Keratinocyte (primary cell): ENCODE data around the gene CXCL16.

Experiments used
- CTCF ChIP-seq, 3 experiments: IDR thresholded peaks in 1 of 3; conservative IDR thresholded peaks in 1 of 3; optimal IDR thresholded peaks in 1 of 3; 2 replicates in 2 of 3; 3 replicates in 1 of 3; pipeline versions ENCODE3 to v1.5.1; 2011; ENCODE audit warnings: low read length in 3 of 3, mild to moderate bottlenecking in 3 of 3, moderate library complexity in 2 of 3, control low read depth in 1 of 3, inconsistent platforms in 1 of 3; ENCODE audit not compliant: insufficient read depth in 2 of 3; ENCODE audit errors: extremely low read depth in 1 of 3
- EZH2 ChIP-seq: IDR thresholded peaks from one replicate; pipeline ENCODE4 v1.6.1; 2012; ENCODE audit warnings: inconsistent platforms, mild to moderate bottlenecking, low read length, moderate library complexity

- TF ChIP-seq CTCF (optimal IDR thresholded peaks at IDR 0.05 in 1 of 3, IDR thresholded peaks at IDR 0.05 in 1 of 3, conservative IDR thresholded peaks at IDR 0.05 in 1 of 3; ENCODE audit: extremely low read depth in 1 of 3, insufficient read depth in 2 of 3, low read length in 3 of 3): no peak
- peak; percentile 35 for TF ChIP-seq EZH2
Measured at GRCh38 chr17:4786106-4786511, 46.4 kb upstream of the CXCL16 start, which contains the start of gene VMO1.
